ENCODE measurements around the gene SYVN1.
"Not testable (repeated sequence)": the region's sequence is repeated elsewhere in the genome, so short reads cannot be mapped to it uniquely, and the experiment has no call there.

Gene SYVN1

GRCh38 chr11:65125197-65126056 is 8.9 kb downstream of the SYVN1 start:
- no peak for DNase-seq

- DNase-seq: no peak
These were observed 9.7 kb downstream of the SYVN1 start for GRCh38 chr11:65124480-65125196.

- DNase-seq: peak; percentile 97
These were observed 12.2 kb downstream of the SYVN1 start, which contains the start of the genes FAU and MRPL49 for GRCh38 chr11:65121865-65122696. TSS of gene FAU (minus strand) at chr11:65122134. CDS start at chr11:65121813, 321 bp downstream. TSS of gene MRPL49 (plus strand) at chr11:65122321. CDS start at chr11:65122347, 26 bp downstream.

- no peak for DNase-seq
These were observed 12.9 kb downstream of the SYVN1 start for GRCh38 chr11:65121447-65121864.

- DNase-seq: no peak
These were observed 13.5 kb downstream of the SYVN1 start for GRCh38 chr11:65120831-65121230.

- no peak for DNase-seq
These were observed 14.7 kb downstream of the SYVN1 start for GRCh38 chr11:65119670-65119995.

- DNase-seq: not testable (repeated sequence)
These were observed 15.2 kb downstream of the SYVN1 start for GRCh38 chr11:65118891-65119669.

- no peak for DNase-seq
These were observed 16.1 kb downstream of the SYVN1 start for GRCh38 chr11:65118097-65118837.

GRCh38 chr11:65117206-65118096 is 16.9 kb downstream of the SYVN1 start, which contains the start of gene ZNHIT2:
TSS of gene ZNHIT2 (minus strand) at chr11:65117701. CDS start at chr11:65117653, 48 bp downstream.
- DNase-seq: peak; percentile 100

- DNase-seq: peak; percentile 62
These were observed 17.7 kb downstream of the SYVN1 start for GRCh38 chr11:65116370-65117205.

GRCh38 chr11:65115361-65116082 is 18.8 kb downstream of the SYVN1 start:
- no peak for DNase-seq

- DNase-seq: no peak
These were observed 19.7 kb downstream of the SYVN1 start for GRCh38 chr11:65114538-65115171.

GRCh38 chr11:65113839-65114238 is 20.5 kb downstream of the SYVN1 start:
- DNase-seq: no peak

- no peak for DNase-seq
These were observed 21.0 kb downstream of the SYVN1 start for GRCh38 chr11:65113361-65113756.

GRCh38 chr11:65112546-65113360 is 21.6 kb downstream of the SYVN1 start:
- peak; percentile 79 for DNase-seq

GRCh38 chr11:65111744-65112545 is 22.4 kb downstream of the SYVN1 start, which contains the start of gene TM7SF2:
TSS of gene TM7SF2 (plus strand) at chr11:65111872. CDS start at chr11:65112016, 144 bp downstream.
- DNase-seq: peak; percentile 95

All from activated CD4-positive, CD25-positive, alpha-beta regulatory T cell treated with anti-CD3 and anti-CD28 coated beads, Interleukin-2, amount 50 U/mL, for 72 hours (primary cell).